PFSK-1 (cell line): ENCODE measurements around the gene LRGUK.

Experiments used
- FOXP2 ChIP-seq: optimal IDR thresholded peaks from 2 replicates; pipeline ENCODE3; 2011; ENCODE audit warnings: borderline replicate concordance, control low read depth, inconsistent platforms; ENCODE audit not compliant: insufficient read depth; ENCODE audit errors: extremely low read length, extremely low read depth
- POLR2AphosphoS5 ChIP-seq: IDR thresholded peaks from 2 replicates; pipeline ENCODE4 v1.6.1; 2012; ENCODE audit warnings: low read depth, mild to moderate bottlenecking, control low read depth, low read length, moderate library complexity
- SIN3A ChIP-seq: IDR thresholded peaks from 2 replicates; pipeline ENCODE4 v1.6.1; 2012; ENCODE audit warnings: mild to moderate bottlenecking, low read length, moderate library complexity, borderline replicate concordance; ENCODE audit not compliant: insufficient read depth
- TAF1 ChIP-seq: IDR thresholded peaks from 2 replicates; pipeline ENCODE4 v1.6.1; 2012; ENCODE audit warnings: low read length, control low read depth, borderline replicate concordance; ENCODE audit not compliant: insufficient read depth
- TF ChIP-seq, protein P1 (sequence below), 2 experiments: IDR thresholded peaks; 2 replicates each; pipeline versions ENCODE4 v1.6.1 to v1.8.0; 2011 to 2012; ENCODE audit warnings: low read depth in 2 of 2, low read length in 2 of 2, control low read depth in 1 of 2, inconsistent platforms in 1 of 2, mild to moderate bottlenecking in 1 of 2, moderate library complexity in 1 of 2; ENCODE audit not compliant: insufficient read depth in 1 of 2

Gene LRGUK

DNA sequence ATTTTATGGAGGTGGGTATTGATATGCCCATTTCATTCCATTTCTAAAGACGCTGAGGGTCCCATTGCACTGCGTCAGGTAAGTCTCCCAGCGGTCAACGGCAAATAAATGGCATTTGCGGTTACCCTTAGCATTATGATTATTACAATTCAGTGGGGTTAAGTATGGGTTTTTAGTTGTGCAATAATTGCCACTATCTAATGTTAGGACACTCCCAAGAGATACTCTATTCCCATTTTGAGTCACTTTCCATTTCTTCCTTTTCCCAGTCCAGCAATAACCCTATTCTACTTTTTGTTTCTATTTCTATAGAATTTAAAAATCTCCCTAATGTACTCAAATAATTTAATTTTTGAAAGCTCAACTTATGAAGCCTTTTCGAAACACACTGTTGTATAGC lies 185.6 kb downstream of the LRGUK start:
- TF ChIP-seq FOXP2 (no peak), TAF1 (no peak), SIN3A (no peak), POLR2AphosphoS5 (no peak)
- TF ChIP-seq, protein P1, sequence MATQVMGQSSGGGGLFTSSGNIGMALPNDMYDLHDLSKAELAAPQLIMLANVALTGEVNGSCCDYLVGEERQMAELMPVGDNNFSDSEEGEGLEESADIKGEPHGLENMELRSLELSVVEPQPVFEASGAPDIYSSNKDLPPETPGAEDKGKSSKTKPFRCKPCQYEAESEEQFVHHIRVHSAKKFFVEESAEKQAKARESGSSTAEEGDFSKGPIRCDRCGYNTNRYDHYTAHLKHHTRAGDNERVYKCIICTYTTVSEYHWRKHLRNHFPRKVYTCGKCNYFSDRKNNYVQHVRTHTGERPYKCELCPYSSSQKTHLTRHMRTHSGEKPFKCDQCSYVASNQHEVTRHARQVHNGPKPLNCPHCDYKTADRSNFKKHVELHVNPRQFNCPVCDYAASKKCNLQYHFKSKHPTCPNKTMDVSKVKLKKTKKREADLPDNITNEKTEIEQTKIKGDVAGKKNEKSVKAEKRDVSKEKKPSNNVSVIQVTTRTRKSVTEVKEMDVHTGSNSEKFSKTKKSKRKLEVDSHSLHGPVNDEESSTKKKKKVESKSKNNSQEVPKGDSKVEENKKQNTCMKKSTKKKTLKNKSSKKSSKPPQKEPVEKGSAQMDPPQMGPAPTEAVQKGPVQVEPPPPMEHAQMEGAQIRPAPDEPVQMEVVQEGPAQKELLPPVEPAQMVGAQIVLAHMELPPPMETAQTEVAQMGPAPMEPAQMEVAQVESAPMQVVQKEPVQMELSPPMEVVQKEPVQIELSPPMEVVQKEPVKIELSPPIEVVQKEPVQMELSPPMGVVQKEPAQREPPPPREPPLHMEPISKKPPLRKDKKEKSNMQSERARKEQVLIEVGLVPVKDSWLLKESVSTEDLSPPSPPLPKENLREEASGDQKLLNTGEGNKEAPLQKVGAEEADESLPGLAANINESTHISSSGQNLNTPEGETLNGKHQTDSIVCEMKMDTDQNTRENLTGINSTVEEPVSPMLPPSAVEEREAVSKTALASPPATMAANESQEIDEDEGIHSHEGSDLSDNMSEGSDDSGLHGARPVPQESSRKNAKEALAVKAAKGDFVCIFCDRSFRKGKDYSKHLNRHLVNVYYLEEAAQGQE (IDR thresholded peaks at IDR 0.05; ENCODE audit: insufficient read depth in 1 of 2, low read depth in 2 of 2, low read length in 2 of 2) = no peak

DNA sequence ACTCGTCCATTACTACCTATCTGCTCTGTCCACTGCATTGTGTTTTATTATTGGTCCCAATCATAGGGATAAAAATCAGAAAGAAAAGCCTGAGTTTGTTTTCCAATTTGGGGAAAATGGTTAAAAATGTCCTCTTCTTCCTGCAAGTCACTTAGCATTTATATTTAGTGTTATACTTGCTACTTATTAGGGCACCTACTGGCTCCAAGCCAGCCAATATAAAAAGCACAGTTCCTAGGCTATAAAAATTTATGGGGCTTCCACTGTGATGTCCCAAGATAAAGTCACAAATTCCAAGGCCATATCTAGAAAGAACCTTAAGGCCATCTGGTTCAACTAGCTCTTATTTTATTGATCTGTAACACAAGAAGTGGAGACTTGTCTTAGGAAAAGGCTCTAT lies 186.4 kb downstream of the LRGUK start:
- TF ChIP-seq, protein P1 (IDR thresholded peaks at IDR 0.05; ENCODE audit: insufficient read depth in 1 of 2, low read depth in 2 of 2, low read length in 2 of 2) = no peak
- TF ChIP-seq POLR2AphosphoS5 = no peak
- no peak for TF ChIP-seq TAF1
- TF ChIP-seq FOXP2 = no peak
- no peak for TF ChIP-seq SIN3A
